Mesodermal cell (in vitro differentiated cells): ENCODE measurements around the gene KCNJ11.

ENCODE experiments used
- H3K27ac ChIP-seq: 2 replicates; pipeline ENCODE4 v1.7.0; 2013; ENCODE audit warnings: mild to moderate bottlenecking, low read depth, low read length, moderate library complexity; ENCODE audit not compliant: severe bottlenecking
- H3K36me3 ChIP-seq: 2 replicates; pipeline ENCODE4 v1.7.1; 2013; ENCODE audit warnings: mild to moderate bottlenecking, low read length, moderate library complexity; ENCODE audit not compliant: control insufficient read depth, insufficient read depth
- H3K4me1 ChIP-seq: one replicate; pipeline ENCODE4 v1.7.1; 2013; ENCODE audit warnings: mild to moderate bottlenecking, low read length; ENCODE audit not compliant: insufficient read depth, control insufficient read depth, poor library complexity, severe bottlenecking
- H3K4me3 ChIP-seq: 2 replicates; pipeline ENCODE4 v1.7.0; 2013; ENCODE audit warnings: low read length, control low read depth, mild to moderate bottlenecking; ENCODE audit not compliant: insufficient read depth, poor library complexity, severe bottlenecking; ENCODE audit errors: extremely low read depth
- H3K9me3 ChIP-seq: 2 replicates; pipeline ENCODE4 v1.7.1; 2013; ENCODE audit warnings: mild to moderate bottlenecking, low read length, moderate library complexity; ENCODE audit not compliant: control insufficient read depth
- WGBS, 2 experiments: methylation state at CpG; one replicate each; pipeline ENCODE4 v1.1.5; 2013; ENCODE audit warnings: missing lambda C conversion rate in 2 of 2; ENCODE audit not compliant: insufficient coverage in 2 of 2; 5-methylcytosine and 5-hydroxymethylcytosine counted together

The KCNJ11 gene

GRCh38 chr11:17399236-17399635 is 10.8 kb upstream of the KCNJ11 start:
- no peak overlapping the region for H3K4me3 ChIP-seq
- no peaks in the 10 kb centered on the region for H3K36me3 ChIP-seq
- H3K27ac ChIP-seq = no peak overlapping the region
- no peaks in the 10 kb centered on the region for H3K9me3 ChIP-seq
- H3K4me1 ChIP-seq = no peaks in the 10 kb centered on the region

DNA sequence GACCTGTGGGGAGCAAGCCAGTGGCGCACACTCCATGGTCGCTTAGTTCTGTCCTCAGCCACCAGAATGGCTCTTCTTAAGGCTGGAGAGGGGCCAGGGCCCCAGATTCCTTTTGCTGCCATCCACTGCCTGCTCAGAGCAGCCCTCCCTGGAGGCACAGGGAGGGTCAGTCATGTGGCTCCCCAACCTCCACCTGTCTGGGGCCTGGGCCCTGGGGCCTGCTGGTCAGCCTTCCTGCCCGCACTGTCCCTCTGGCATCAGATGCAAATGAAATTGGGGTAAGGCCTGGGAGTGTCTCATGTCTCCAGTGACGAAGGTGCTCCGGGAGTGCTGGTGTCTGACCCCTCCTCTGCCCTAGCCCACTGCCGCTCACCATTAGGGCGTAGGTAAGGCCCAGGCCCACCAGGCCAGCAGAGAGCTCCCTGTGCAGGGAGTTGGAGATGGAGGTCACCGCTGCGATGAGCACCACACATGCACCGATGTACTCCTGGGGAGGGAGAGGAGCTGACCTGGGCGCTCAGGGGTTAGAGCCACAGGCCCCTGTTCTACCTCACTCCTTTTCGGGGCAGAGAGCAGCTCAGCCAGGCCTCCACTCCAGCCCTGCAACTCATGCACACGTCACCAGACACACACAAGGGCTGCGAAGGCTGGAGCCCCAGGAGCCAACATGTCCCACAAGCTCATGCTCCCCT is 9.0 kb upstream of the KCNJ11 start:
- Histone ChIP-seq H3K36me3 (no peaks in the 10 kb centered on the region), H3K4me3 (no peak overlapping the region), H3K27ac (no peak overlapping the region), H3K4me1 (no peaks in the 10 kb centered on the region), H3K9me3 (no peaks in the 10 kb centered on the region)
- 90% methylated on average over 12 to 13 of the region's 14 CpGs for WGBS, 2 experiments

DNA sequence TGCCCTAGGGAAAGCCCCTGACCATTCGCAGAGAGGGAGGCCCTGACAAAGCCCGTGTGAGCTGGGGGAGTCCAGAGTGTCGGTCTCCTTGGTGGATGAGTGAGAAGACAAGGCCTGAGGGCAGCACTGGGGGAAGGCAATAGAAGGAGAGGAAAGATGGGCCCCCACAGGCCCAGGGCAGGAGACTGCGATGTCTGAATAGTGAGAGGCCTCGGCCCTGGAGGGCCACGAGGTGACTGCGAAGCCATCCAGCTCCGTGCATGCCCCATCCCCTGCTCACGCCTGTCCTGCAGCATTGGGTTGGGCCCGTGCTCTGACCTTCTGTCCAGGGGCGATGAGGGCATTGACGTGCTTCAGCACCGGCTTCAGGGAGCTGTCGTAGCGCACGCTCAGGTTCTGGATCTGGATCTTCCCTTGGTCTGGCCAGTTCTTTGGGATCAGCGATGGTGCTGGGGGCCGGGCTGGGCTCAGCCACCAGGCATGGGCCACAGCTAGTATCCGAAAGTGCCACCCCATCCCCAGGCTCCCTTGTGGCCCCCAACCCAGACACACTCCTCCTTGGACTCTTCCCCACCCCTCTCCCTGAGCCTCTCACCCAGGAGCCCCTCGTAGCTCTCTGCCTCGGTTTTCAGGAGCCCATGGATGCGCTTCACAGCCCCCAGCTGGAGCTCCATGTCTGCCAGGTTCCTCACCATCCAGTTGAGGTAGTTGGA is 8.3 kb upstream of the KCNJ11 start:
- no peaks in the 10 kb centered on the region for H3K9me3 ChIP-seq
- 92 to 93% methylated on average over 19 to 22 of the region's 22 CpGs for WGBS, 2 experiments

DNA sequence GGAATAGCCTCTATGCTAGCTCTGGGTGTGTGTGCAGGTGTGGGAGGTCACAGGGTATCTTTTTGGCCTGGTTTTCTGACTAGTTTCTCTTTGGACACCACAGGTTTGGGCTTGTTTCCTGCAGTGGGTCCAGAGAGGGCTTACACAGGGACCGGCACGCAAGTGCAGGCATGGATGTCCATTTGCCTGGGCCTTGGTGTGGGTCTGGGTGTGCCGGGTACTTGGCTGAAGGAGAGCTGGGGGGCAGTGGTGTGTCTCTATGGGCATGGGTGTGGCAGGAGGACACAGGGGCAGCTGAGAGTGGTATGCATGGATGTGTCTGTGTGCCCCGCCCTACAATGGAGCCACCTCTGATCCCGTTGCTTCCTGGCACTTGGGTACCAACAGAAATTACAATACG is 7.5 kb upstream of the KCNJ11 start:
- Histone ChIP-seq H3K9me3 (no peaks in the 10 kb centered on the region), H3K27ac (no peak overlapping the region), H3K36me3 (no peaks in the 10 kb centered on the region), H3K4me1 (no peaks in the 10 kb centered on the region), H3K4me3 (no peak overlapping the region)
- 93 to 97% methylated on average over 3 of the region's 6 CpGs for WGBS, 2 experiments

More for the DNA sequence above, 8.3 kb upstream of the KCNJ11 start:
- H3K4me1 ChIP-seq = no peaks in the 10 kb centered on the region
- no peak overlapping the region for H3K27ac ChIP-seq
- no peak overlapping the region for H3K4me3 ChIP-seq
- no peaks in the 10 kb centered on the region for H3K36me3 ChIP-seq

GRCh38 chr11:17395554-17395961 is 7.1 kb upstream of the KCNJ11 start:
- Histone ChIP-seq H3K27ac (no peak overlapping the region), H3K4me3 (no peak overlapping the region), H3K4me1 (no peaks in the 10 kb centered on the region), H3K36me3 (no peaks in the 10 kb centered on the region), H3K9me3 (no peaks in the 10 kb centered on the region)
- whole genome bisulfite sequencing, 2 experiments = 89 to 96% methylated on average over 14 to 20 of the region's 20 CpGs

DNA sequence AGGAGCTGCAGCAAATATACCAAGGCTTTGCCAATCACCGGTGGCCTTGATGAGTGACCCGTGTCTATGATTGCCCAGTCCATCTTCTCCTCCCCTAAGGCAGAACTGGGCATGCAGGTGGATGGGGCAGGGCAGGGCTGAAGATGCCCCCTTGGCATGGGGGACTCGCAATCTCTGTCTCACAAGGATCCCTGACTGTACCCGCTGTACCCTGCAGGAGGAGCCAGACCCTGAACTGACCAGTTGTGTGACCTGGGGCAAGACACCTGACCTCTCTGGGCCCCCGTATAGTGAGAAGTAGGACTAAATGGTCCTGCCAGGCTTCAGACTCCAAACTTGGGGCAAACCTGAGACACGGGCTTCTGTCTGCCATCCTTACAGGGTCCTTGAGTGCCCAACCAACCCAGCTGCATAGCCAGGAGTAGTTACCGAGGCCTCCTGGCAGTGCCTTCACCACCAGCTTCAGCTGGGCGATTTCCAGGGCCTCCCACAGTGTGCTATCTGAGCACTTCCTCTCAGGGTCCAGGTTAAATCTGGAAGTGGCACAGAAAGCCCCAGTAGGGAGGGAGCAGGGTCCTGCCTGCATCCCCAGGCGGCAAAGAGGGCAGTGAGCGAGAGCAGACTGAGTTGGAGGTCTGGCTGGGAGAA is 6.4 kb upstream of the KCNJ11 start:
- WGBS, 2 experiments = 88 to 89% methylated on average over 9 to 10 of the region's 10 CpGs
- Histone ChIP-seq H3K27ac (no peak overlapping the region), H3K4me3 (no peak overlapping the region), H3K9me3 (no peaks in the 10 kb centered on the region), H3K4me1 (no peaks in the 10 kb centered on the region), H3K36me3 (no peaks in the 10 kb centered on the region)

DNA sequence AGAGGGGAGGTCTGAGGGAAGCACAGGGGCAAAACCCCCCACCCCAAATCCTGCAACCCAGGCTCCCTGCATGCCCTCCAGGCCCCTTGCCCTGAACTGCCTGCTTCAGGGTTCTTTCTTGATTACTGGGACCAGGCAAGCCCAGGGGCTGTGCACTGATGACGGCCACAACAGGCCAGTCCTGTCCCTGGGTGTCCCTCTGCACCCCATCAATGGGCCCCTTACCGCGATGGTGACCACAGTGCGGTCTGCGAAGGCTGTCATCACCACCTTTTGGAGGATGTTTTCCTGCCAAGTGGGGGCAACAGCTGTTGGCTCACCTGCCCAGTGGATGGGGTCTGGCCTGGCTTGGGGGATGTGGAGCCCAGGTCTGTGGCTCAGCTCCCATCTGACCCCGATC is 5.0 kb upstream of the KCNJ11 start:
- Histone ChIP-seq H3K36me3 (no peaks in the 10 kb centered on the region), H3K27ac (no peak overlapping the region), H3K9me3 (no peaks in the 10 kb centered on the region), H3K4me3 (no peak overlapping the region), H3K4me1 (no peaks in the 10 kb centered on the region)
- WGBS, 2 experiments = 80 to 86% methylated on average over 1 to 2 of the region's 6 CpGs

- Histone ChIP-seq H3K27ac (no peak overlapping the region), H3K9me3 (no peaks in the 10 kb centered on the region), H3K4me3 (no peak overlapping the region), H3K36me3 (no peaks in the 10 kb centered on the region), H3K4me1 (no peaks in the 10 kb centered on the region)
- 83 to 90% methylated on average over 13 of the region's 14 CpGs for WGBS, 2 experiments
These were observed 4.4 kb upstream of the KCNJ11 start for GRCh38 chr11:17392872-17393271.

- Histone ChIP-seq H3K9me3 (no peaks in the 10 kb centered on the region), H3K4me1 (no peaks in the 10 kb centered on the region), H3K36me3 (no peaks in the 10 kb centered on the region), H3K27ac (no peak overlapping the region), H3K4me3 (no peak overlapping the region)
- WGBS, 2 experiments = 76 to 96% methylated on average over 3 of the region's 3 CpGs
These were observed 3.3 kb upstream of the KCNJ11 start for GRCh38 chr11:17391493-17392355.

GRCh38 chr11:17389957-17390649 is 1.6 kb upstream of the KCNJ11 start:
- no peak overlapping the region for H3K27ac ChIP-seq
- WGBS, 2 experiments = 77 to 89% methylated on average over 5 to 6 of the region's 10 CpGs
- H3K9me3 ChIP-seq = no peaks in the 10 kb centered on the region
- H3K4me3 ChIP-seq = peak overlapping the region; percentile 39
- no peaks in the 10 kb centered on the region for H3K36me3 ChIP-seq
- H3K4me1 ChIP-seq = no peaks in the 10 kb centered on the region
